GM21717 (cell line): ENCODE data around the gene YJEFN3.

Experiments used
- ATAC-seq: cut with Tn5 transposase; IDR thresholded peaks from one replicate; pipeline ENCODE4 v1.9.1; 2021; ENCODE audit warnings: mild to moderate bottlenecking, moderate library complexity; ENCODE audit not compliant: unreplicated experiment

The YJEFN3 gene

GRCh38 chr19:19549804-19550464, 21.2 kb downstream of the YJEFN3 start:
- ATAC-seq, result no peak

- ATAC-seq, result no peak
Observed at GRCh38 chr19:19550485-19550929, 21.8 kb downstream of the YJEFN3 start.

GRCh38 chr19:19550972-19551852, 22.5 kb downstream of the YJEFN3 start:
- no peak for ATAC-seq

- ATAC-seq, result no peak
Observed at GRCh38 chr19:19551853-19552192, 23.1 kb downstream of the YJEFN3 start.

GRCh38 chr19:19552798-19553197, 24.1 kb downstream of the YJEFN3 start:
- no peak for ATAC-seq

- no peak for ATAC-seq
Observed at GRCh38 chr19:19553670-19554069, 25.0 kb downstream of the YJEFN3 start.

GRCh38 chr19:19554074-19555023, 25.6 kb downstream of the YJEFN3 start:
- ATAC-seq, result no peak

GRCh38 chr19:19558055-19558454, 29.3 kb downstream of the YJEFN3 start:
- no peak for ATAC-seq

GRCh38 chr19:19558636-19559035, 29.9 kb downstream of the YJEFN3 start:
- no peak for ATAC-seq

- ATAC-seq, result no peak
Observed at GRCh38 chr19:19559931-19560330, 31.2 kb downstream of the YJEFN3 start.

GRCh38 chr19:19561946-19562664, 33.4 kb downstream of the YJEFN3 start:
- ATAC-seq, result no peak

- no peak for ATAC-seq
Observed at GRCh38 chr19:19562665-19563347, 34.1 kb downstream of the YJEFN3 start.

- no peak for ATAC-seq
Observed at GRCh38 chr19:19563348-19563848, 34.7 kb downstream of the YJEFN3 start.

GRCh38 chr19:19566306-19566705, 37.6 kb downstream of the YJEFN3 start:
- no peak for ATAC-seq

GRCh38 chr19:19567391-19567790, 38.7 kb downstream of the YJEFN3 start:
- ATAC-seq, result no peak

- no peak for ATAC-seq
Observed at GRCh38 chr19:19568802-19569756, 40.4 kb downstream of the YJEFN3 start.

GRCh38 chr19:19570571-19570970, 41.9 kb downstream of the YJEFN3 start:
- ATAC-seq, result no peak

- ATAC-seq, result no peak
Observed at GRCh38 chr19:19571071-19571786, 42.5 kb downstream of the YJEFN3 start.
